GM18511 (cell line): Measurements from ENCODE around the gene MAGEF1.

Source experiments
- ATAC-seq: cut with Tn5 transposase; IDR thresholded peaks from one replicate; pipeline ENCODE4 v1.9.1; 2021; ENCODE audit warnings: mild to moderate bottlenecking, moderate library complexity; ENCODE audit not compliant: unreplicated experiment

MAGEF1 gene

DNA sequence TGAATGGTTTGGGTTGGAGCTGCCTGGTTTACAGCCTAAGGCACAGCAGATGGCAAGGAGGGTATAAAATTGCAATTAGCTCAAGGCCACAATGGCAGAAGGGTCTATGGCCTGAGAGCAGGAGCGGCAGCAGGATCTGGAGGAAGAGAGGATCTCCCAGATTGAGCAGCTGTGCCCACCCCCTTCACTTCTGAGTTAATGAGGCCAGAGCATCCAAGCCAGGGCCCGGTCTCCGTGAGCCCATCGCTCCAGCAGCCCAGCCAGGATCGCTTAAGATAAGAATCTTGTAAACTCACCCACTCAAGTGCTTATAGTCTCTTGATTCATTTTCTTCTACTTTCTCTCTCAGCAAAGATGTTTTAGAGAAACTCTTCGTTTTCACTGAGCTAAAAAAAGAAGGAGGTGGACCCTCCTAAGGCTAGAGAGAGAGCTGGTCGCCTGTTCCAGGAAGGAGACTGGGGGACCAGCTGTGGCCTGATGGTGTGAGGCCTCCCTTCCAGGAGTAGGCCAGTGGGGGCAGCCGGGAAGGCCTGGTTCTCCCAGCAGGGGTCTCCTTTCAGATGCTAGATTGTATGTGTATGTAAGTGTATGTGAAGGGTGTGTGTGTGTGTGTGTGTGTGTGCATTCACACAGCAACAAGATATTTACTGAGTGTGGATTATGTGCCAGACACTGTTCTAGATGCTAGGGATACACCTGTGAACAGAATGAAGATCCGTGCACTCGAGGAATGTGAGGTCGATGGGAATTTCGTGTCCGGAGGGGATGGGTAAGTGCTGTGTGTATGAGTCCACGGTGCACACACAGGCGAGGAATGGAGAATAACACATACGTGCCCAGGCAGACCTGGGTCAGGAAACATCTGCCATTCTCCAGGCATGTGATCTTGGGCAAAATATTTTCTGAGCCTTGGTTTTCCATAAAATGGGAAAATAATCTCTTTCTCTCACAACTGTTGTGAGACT lies 18.6 kb downstream of the MAGEF1 start:
- ATAC-seq: no peak

DNA sequence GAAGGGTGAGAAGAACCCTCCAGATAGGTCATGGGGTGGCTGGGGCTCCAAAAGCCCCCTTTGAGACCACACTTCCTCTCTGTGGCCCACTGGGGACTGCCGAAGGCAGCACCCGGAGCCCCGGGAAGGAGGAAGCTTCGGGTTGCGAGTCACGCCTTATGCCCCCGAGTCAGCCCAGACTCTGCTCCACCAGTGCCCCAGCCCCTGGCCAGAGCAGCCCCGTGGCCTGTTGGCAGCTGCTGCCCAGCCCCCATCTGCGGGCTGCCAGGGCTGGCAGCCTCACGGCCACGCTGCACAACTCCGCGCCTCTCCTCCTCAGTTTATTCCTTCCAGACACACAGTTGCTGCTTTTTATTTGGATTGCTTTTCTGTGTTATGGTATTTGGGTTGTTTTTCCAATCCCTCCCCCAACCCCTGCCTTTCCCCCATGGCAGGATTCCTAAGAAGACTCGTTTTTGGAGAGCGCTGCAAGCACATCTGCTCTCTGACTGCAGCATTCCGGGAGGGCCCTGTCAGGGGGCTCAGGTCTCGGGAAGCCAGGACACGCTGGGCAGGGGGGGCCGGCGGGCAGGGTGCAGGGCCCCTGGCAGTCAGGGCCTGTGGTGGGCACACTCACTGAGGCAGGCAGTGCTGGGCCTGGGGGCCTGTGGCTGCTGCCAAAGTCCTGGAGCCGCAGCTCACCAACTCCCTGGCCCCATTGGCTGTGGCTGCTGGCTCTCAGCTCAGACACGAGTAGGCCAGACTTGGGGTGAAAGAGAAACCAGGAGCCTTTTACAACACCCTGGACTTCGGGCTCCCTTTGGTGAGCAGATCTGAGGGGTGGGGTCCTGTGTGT lies 20.2 kb downstream of the MAGEF1 start:
- no peak for ATAC-seq

DNA sequence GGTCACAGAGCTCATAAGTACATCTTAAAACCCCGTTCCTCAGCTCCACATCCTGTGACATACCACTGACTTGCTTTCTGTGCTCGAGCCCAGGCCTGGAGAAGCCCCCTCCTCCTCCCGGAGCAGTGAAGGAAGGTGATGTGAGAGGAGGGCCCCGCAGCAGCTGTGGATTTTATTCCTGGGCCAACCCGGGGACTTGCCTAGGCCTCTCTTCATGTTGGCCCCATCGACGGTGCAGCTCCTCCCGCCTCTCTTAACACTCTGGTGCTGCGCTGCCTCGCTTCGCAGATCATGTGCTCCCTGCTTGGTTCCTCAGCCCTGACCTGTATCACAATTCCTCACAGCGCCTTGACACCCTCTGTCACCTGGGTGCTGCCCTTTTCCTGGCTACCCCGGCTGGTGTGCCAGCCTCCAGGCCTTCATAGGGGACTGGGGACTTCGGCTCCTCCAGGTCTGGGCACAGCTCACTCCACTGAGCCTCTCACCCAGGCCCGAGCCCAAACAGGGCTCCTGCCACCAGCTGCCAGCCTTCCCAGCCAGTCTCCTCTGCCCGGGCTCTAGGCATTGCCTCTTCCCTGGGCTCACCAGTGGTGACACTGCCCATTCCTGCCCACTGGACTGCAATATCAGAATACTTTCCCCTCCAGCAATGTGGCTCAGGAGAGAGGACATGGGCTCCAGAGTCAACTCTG lies 21.5 kb downstream of the MAGEF1 start:
- no peak for ATAC-seq

DNA sequence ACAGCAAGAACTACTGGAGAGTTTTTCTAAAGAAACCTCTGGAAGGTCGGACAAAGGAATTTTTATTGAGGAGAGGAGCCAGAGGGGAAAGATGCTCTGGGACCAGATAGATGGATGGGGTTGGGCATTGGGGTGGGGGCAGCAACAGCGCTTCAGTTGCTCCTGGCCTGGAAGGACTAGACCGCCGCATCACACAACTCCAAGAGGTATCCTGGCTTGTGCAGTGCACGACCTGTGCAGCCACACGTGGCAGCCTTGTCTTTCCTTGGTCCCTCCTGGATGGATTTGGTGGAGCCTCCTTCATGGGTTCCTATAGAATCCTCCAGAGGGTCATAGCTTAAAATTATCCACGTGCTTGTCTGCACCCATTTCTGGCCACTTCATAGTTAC lies 23.0 kb downstream of the MAGEF1 start:
- no peak for ATAC-seq

DNA sequence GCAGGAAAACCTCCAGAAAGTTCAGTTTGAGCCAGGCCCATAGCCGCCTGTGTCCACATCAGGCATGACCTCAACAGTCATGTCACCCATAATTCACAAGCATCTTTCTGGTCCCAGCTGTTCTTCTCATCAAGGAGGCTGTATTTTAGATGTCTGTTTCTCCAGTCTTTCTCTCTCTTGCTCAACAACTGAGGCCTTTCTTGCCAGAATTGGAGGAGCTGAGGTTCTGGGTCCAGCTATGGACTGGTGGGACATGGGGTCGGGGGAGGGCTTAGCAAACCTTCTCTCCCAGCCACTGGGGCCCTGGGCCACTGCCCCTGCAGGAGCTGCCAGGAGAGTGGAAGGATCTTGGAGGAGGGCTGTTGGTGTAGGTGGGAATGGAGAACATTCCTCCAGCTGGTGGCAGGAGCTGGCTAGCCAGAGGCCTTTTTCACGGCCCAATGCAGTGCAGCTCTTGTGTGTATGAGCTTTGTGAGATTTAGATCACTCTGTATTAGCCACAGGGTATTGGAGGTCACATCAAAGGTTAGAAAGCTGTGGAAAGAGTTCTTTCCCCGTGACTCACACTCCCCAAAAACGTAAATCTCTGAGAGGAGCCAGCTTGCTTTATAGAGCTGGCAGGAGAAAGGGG lies 23.5 kb downstream of the MAGEF1 start:
- no peak for ATAC-seq

DNA sequence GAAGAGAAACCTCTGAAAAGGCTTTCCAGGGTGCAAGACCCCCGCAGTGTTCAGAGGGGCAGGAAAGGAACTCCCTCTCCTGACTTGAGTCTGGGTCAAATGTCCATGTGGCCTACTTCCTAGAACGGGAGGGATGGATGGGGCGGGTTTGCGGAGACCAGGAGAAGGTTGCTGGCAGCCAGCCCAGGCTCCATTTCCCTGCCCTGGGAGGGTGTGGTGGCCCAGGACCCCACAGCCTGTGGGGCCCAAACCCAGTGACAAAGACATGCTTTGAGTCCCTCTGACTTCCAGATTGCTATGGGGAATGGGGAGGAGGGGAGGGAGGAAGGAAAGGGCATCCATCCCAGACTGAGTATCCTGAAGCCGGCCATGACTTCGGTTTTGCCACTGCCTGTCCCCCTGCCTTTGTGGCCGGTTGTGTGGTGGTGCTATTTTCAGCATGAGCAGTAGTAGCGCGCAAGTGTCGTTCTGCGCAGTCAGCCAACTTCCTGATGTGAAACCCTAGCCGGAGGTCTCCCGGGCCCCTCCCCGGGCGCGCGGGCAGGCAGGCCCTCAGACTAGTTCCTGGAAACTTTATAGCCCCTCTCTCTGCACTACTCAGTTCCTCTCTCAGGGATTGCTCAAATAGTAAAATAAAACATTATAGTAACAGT lies 24.4 kb downstream of the MAGEF1 start:
- ATAC-seq: no peak

DNA sequence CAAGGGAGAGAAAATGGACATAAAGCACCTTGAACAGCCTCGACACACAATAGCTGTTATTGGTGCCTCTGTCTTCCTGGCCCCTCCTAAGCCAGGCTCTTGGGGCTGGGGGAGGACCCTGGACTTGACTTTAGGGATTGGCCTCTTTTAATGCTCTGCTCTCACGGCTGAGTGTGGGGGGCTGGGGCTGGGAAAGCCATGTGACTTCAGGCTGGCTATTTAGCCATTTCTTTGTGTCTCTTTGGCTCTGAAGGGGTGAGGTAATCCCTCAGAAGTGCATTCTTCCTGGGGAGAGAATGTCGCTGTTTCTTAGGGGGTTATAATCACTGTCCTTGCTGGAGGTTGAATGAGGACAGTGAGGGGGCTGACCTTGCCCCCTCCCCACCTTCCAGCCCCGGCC lies 26.2 kb downstream of the MAGEF1 start:
- no peak for ATAC-seq

DNA sequence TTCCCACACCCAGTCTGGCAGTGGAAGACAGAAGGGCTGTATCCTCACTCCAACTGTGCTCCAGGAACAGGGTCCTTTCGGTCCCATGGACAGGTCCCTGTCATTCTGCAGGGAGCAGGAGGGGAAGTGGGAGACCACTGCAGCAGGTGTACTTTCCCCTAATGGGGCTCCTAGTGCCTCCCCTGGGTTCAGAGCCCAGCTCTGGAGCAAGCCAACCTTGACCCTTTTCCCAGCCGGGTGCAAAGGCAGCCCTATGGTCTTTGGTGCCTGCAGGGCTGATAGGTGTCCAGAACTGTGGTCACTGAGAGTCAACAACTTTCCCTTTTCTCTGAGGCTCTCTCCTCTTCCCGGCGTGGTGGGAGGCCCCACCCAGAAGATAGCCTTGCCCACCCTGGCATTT lies 26.8 kb downstream of the MAGEF1 start:
- no peak for ATAC-seq

DNA sequence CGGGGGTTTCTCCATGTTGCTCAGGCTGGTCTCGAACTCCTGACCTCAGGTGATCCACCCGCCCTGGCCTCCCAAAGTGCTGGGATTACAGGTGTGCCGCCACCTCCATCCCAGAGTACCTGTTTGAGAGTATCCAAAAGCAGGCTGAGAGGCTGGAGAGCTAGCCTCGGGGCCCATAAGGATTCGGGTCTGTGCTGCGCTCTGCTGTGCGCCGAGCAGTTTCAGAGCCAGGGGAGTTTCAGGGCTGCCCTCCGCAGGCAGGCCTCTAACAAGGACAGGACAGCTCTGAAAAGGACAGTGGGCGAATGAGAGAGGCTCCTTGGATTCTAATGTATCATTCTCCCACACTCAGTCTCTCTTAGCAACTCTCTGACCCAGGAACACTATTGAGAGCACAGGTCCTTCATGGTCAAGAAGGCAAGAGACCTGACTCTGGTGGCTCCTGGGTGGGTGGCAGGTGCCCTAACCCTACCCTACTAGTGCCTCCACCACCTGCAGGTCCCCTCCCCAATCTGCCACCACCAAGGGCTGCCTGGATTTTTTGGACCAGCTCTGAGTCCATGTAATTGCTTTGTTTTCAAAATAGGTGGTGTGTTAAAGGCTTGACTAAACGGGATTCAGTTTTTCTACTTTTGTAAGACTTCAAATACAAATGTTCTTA lies 27.8 kb downstream of the MAGEF1 start:
- ATAC-seq: no peak

DNA sequence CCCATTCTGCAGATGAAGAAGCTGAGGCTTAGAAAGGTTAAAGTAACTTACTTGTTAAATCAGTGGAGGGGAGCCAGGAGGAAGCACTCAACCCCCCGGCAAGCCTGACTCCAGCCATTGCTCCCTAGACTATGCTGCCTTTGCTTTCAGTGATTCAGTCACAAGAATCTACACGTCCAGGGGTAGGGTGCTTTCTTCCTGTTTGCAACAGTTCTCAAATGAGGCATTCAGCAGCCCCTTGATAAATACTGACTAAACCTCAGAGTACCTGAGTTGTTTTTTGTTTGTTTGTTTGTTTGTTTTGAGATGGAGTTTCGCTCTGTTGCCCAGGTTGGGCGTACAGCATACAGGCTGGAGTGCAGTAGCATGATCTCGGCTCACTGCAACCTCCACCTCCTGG lies 28.6 kb downstream of the MAGEF1 start:
- ATAC-seq: no peak

DNA sequence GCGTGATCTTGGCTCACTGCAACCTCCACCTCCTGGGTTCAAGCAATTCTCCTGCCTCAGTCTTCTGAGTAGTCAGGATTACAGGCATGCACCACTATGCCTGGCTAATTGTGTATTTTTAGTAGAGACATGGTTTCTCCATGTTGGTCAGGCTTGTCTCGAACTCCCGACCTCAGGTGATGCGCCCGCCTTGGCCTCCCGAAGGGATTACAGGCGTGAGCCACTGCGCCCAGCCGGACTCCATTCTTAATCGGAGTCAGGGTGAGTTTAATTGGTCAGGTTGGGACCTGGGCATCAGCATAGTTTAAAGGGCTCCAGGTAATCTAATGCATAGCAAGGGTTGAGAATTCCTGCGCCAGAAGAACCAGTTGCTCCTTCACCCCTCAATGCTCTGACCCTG lies 29.2 kb downstream of the MAGEF1 start:
- ATAC-seq: no peak

DNA sequence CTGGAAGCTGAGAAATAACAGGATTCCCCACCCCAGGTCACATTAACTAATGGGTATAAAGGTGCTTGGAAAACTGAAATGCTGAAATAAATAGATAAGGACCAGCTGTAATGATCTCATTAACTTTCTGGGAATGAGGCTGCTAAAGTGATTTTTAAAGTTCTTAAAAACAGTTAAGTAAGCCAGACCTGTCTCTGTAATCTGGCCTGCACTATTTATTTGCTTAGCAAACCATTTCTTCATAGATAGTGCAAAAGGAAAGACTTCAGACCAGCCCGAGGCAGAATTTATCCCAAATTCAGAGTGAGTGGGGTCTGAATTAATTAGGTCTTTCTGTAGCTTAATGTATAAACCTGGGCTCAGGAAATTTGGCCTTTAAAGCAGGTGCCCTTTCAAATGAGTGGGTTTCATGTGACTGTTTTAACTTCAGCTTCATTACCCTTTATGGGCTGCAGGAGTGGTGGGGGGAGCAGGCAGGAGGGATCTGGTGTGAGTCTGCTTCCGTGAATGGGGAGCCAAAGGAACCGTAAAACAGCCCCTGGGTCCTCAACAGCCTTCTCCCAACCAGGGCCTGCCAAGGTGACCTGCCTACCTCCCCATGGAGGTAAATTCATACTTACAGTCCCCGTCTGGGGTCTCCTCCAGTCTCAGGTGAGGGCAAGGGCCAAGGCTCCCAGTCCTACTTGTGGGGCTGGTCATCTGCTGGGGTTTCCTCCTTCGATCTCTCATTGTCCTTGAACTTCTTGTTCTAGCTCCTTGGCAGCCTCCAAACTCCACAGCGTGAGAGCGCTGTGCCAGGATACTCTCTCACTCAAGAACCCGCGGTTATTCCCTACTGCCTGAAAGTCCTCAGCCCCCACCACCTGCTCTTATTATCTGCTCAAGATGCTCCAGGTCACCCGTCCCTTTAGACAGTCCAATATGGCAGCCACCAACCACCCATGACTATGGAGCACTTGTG lies 31.2 kb downstream of the MAGEF1 start:
- no peak for ATAC-seq

DNA sequence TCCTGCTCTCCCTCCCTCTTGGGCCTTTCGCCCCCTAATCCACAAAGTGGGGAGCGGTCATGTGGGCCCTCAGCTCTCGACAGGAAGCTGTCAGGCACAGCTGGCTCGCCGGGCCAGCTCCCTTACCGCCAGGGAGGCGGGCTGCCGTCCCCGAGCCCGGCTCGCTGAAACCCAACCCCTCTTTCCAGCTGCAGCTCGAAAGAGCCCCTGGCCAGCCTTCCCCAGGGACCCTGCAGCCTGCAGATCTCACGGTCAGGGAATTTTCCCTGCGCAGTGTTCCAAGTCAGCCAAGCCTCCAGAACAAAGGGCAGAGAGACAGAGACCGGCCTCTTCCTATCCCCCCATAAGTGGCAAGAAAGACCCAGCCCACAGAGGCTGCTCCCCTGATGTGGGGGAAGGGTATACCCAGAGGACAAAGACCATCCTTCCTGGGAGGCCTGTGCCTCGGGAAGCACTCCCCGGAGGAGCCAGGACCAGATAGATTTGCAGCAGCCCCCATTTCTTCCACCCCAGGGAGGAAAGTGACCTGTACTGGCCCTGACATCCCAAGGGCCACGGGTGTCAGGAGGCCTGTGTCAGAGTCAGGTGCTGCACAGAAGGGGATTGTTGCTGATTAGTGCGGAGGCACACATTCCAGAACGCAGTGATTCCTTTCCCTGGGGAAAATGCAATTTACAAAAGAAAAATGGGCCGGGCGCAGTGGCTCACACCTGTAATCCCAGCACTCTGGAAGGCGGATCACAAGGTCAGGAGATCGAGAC lies 32.6 kb downstream of the MAGEF1 start:
- no peak for ATAC-seq

DNA sequence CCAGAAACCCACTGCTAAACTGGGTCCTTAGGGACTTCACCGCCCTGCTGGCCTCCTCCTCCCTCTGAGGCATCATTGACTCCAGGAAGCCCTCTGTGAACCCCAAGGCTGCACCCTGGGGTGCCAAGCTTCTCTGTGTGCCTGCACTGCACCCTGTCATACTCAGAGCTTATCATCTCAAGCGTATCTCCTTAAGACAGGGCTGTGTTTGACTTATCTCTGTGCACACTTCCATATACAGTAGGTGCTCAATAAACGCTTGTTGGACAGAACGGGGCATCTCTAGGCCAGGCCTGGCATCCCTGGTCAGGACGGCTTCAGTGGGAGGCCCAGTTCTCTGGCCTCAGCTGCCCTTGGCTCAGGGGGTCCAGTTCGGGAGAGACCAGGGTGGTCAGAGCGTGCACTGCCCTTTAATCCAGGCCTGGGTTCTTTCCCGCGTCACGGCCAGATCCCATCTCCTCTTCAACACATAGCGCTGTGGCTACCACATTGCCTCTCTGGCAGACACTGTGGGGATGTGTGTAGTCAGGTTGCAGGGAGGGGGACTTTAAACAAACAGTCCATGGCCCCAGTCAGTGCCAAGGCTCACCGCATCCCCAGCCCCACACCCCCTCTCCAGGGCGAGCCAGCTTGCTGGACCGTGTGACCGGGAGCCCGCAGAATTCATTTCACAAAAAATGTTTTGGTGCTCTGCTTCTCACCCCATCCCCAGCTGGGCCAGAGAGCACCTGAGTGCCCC lies 33.4 kb downstream of the MAGEF1 start:
- ATAC-seq: no peak

DNA sequence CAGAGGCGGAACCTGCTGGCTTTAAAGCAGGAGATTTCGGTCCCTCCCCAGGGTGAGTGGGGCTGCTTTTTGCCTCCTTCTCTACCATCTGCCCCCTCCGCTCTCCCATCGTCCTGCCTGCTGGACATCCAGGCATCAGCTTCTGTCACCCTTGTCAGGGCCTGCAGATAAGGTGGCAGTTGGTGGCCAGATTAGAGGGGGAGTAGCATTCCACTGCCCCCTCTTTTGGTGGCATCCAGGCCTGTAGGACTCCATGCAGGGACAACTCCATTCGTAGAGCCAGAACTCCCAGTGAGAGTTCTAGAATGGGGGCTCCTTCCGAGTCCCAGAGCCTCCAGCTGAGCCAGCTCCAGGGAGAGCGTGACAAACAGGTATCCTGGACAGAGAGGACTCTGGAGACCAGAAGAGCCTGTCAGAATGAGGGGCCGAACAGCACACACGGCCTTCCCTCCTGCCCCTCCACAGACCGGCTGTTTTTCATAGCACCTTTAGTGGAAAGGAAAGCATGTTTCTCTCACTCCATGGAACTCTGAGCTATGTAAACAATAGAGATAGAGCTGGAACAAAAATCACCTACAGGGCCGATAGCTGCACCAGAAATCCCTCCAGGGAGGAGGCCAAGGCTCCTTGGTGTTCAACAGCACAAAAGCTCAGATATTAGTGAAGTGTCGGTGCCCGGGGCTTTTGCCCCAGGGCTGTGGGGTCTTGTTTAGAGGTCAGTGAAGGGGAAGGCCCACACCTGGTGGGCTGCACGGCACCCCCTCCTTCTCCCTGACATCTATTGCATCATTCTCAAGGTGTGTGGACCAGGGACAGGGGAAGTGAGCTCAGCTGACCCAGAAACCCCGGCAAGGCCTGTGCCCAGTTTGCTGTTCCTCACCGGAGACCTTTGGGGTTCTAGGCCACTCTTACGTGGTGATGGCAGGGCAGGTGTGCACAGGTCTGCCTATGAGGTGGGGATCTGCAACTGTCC lies 34.2 kb downstream of the MAGEF1 start:
- ATAC-seq: no peak

DNA sequence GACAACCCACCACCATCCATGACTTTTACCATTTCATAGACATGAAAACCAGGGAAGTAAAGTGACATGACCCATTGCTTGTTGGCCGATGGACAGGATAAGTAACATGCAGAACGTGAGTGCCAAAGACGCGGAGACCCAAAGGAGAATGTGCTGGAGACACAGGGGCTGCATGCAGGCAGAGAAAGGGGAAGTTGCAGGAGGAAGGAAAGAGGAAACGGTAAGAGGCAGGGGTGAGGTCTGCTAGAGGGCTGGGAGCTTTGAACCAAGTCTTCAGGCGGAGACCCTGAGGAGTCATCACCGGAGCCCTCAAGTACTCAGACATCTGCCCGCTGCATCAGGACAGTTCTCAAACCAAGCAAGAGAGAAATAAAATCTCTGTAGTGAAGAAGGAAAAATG lies 34.9 kb downstream of the MAGEF1 start:
- ATAC-seq: no peak
